ENCODE measurements around the gene TCN2. TPM values are rescaled to one million over a fixed set of nuclear protein-coding genes. Genes with fewer than 3 reads are reported as not detected.

Gene TCN2
- total and polyA plus RNA-seq, 2 of the 4 experiments (the other 2 are of a cell fraction) = 1.3 to 3.6 TPM

DNA sequence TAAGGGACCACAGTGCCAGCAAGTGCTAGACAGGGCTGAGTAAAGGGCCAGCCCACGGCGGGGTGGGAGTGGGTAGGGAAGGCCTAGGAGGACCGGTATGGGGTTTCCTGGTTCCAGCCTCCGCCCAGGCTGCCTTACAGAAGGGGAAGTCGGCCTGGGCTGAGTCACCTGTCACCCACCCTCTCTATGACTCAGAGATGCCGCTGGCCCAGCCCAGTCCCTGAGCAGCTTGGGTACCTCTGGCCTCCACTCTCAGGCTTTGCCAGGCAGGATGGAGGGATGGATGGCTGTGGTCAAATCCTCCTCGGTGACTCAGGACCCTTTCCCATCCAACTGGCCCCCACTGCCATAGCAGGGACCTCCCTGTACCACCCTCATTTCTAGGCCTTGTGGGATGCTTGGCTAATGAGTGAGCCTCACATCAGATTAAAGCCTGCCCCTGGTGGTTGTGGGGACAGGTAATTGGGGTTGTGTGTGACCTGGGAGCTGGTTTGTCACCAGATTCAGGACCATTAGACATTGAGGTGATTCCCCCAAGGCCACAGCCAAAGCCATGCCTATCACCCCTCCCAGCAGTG, 42.5 kb downstream of the TCN2 start:
- Histone ChIP-seq H2BK120ac (ENCODE audit: low read depth, low read length) (peak overlapping the region; percentile 30; the same call in 1 of the 2 replicates), H3K36me3 (ENCODE audit: control insufficient read depth, insufficient read depth, low read length) (peaks cover 2% of the 10 kb centered on the region; the same call in 1 of the 2 replicates), H2AK5ac (ENCODE audit: low read depth, low read length) (peak overlapping the region; percentile 74), H3K23ac (ENCODE audit: low read depth, low read length) (no peak overlapping the region), H3K14ac (replicated peaks; ENCODE audit: low read depth, low read length) (peak overlapping the region; percentile 43; the same call in 1 of the 2 replicates), H4K91ac (ENCODE audit: insufficient read depth, low read depth, low read length) (peak overlapping the region; percentile 60; the same call in 1 of the 2 replicates), H2BK20ac (ENCODE audit: low read depth, low read length) (0 out of 2 replicates have a peak overlapping the region, but pooled peaks have one; percentile 43), H3K79me1 (ENCODE audit: low read depth in 1 of 2, low read length in 2 of 2) (peaks cover 5 to 23% of the 10 kb centered on the region in 2 experiments; a peak in 2 of 4 replicates), H3K27me3 (ENCODE audit: control insufficient read depth, insufficient read depth, low read length) (no peaks in the 10 kb centered on the region), H4K8ac (ENCODE audit: low read depth in 2 of 2, low read length in 2 of 2) (peak overlapping the region; percentile 63 to 75; a peak in 3 of 4 replicates), H2BK15ac (ENCODE audit: low read depth, low read length) (peak overlapping the region; percentile 66; the same call in 1 of the 3 replicates), H3K18ac (ENCODE audit: low read depth, low read length) (no peak overlapping the region), H4K5ac (ENCODE audit: low read depth, low read length) (no peak overlapping the region; the same call in 1 of the 2 replicates), H3K27ac (ENCODE audit: insufficient read depth, low read length) (no peak overlapping the region; the same call in 1 of the 2 replicates), H3K4me2 (ENCODE audit: low read depth, low read length) (no peak overlapping the region), H4K20me1 (ENCODE audit: insufficient read depth, low read length) (no peaks in the 10 kb centered on the region; the same call in 1 of the 2 replicates), H2AFZ (replicated peaks; ENCODE audit: low read length, poor library complexity) (peak overlapping the region; percentile 88), H3K9me1 (ENCODE audit: insufficient read depth, low read length) (peaks cover 13% of the 10 kb centered on the region), H3K4me3 (ENCODE audit: insufficient read depth, low read depth, low read length) (no peak overlapping the region), H3K9ac (ENCODE audit: low read depth, low read length) (no peak overlapping the region), H3K4ac (ENCODE audit: low read depth, low read length) (peak overlapping the region; percentile 61), H2BK5ac (ENCODE audit: low read depth, low read length, poor library complexity, severe bottlenecking) (peak overlapping the region; percentile 58), H3K4me1 (ENCODE audit: control insufficient read depth, insufficient read depth, low read length) (peaks cover 6% of the 10 kb centered on the region), H3K9me3 (ENCODE audit: control insufficient read depth, insufficient read depth, low read length) (no peaks in the 10 kb centered on the region), H3K56ac (ENCODE audit: extremely low read depth, insufficient read depth, low read length) (no peak overlapping the region), H2AK9ac (replicated peaks; ENCODE audit: low read depth, low read length, poor library complexity) (peak overlapping the region; percentile 57)
- ATAC-seq (ENCODE audit: low read depth) = peak; percentile 98
- ChIA-PET CTCF (no interaction called here), POLR2A (ENCODE audit: unreplicated experiment) (no interaction called here)
- no CpG with 5 or more reads among the region's 7 CpGs for WGBS, 2 experiments (ENCODE audit: extremely low coverage in 2 of 2, insufficient read length in 1 of 2)
- TF ChIP-seq FOS (IDR thresholded peaks at IDR 0.05; ENCODE audit: low read depth, low read length) (peak; percentile 92), RAD21 (IDR thresholded peaks at IDR 0.05; ENCODE audit: low read length) (0 out of 2 replicates have a peak, but pooled peaks have one; percentile 4), RCOR1 (IDR thresholded peaks at IDR 0.05; ENCODE audit: insufficient replicate concordance, low read length) (peak; percentile 40), SMC3 (IDR thresholded peaks at IDR 0.05; ENCODE audit: low read depth, low read length) (no peak)
- peak; percentile 88 for DNase-seq
- intact Hi-C loops (cut with micrococcal nuclease) = no loop called here
- BruUV-seq (replicated peaks) = no TSS peak
- dilution Hi-C loops (cut with HindIII; ENCODE audit: low sequenced_read_pairs, unreplicated experiment) = no loop called here
- in situ Hi-C loops (cut with MboI; ENCODE audit: low sequenced_read_pairs) = no loop called here
